Testis (tissue), 3 donors: ENCODE results near the gene SCO2. TPM values are rescaled to one million over a fixed set of nuclear protein-coding genes. Genes with fewer than 3 reads are reported as not detected.
A peak's percentile ranks its signal among the peaks of the same experiment; 100 is the strongest.

Source experiments
- DNase-seq: peaks from one replicate; pipeline ENCODE4 v3.0.0-alpha.2; 2019
- H3K27ac ChIP-seq, 2 donors: fragments of 200-600 bp; sonication (generic); one replicate each; pipeline ENCODE4 v1.5.1; 2019
- H3K27me3 ChIP-seq: fragments of 200-600 bp; sonication (generic); one replicate; pipeline ENCODE4 v1.5.1; 2019
- H3K36me3 ChIP-seq: fragments of 200-600 bp; sonication (generic); one replicate; pipeline ENCODE4 v1.5.1; 2017; ENCODE audit warnings: low read depth; ENCODE audit errors: missing control alignments
- H3K4me1 ChIP-seq: fragments of 200-600 bp; sonication (generic); one replicate; pipeline ENCODE4 v1.5.1; 2019
- H3K4me3 ChIP-seq, 2 donors: fragments of 200-600 bp; sonication (generic); one replicate each; pipeline ENCODE4 v1.5.1; 2017 to 2019
- H3K9me3 ChIP-seq: fragments of 200-600 bp; sonication (generic); one replicate; pipeline ENCODE4 v1.5.1; 2017
- POLR2A ChIP-seq: fragments of 450-650 bp; IDR thresholded peaks from one replicate; pipeline ENCODE4 v1.6.1; 2017; ENCODE audit warnings: antibody characterized with exemption, mild to moderate bottlenecking, moderate library complexity
- WGBS, 2 donors: methylation state at CpG; one replicate each; pipeline ENCODE4 v1.1.5; 2018; 5-methylcytosine and 5-hydroxymethylcytosine counted together
- intact Hi-C: fragments of 100-400 bp; cut with DNase I; formaldehyde crosslinking; loops from one replicate; pipeline ENCODE4 v1.15.1; 2023; ENCODE audit warnings: low total_unique reads
- polyA plus RNA-seq: library from polyadenylated mRNA; stranded (reverse); fragments of 350-450 nt; fragmentation: Illumina TruSeq; extraction: RNeasy Lipid Tissue Mini Kit (QIAGEN cat#74804); gene quantifications from one replicate; pipeline ENCODE4 v1.2.3, GENCODE V29; 2014; ENCODE audit warnings: low read depth, low replicate concordance; ENCODE audit not compliant: insufficient read depth
- total RNA-seq, 2 donors: library from RNA; depleted of rRNA; stranded (reverse); fragments of >200 nt; gene quantifications; one replicate each; pipeline ENCODE4 v1.2.3, GENCODE V29; 2016
- TF ChIP-seq, protein P1 (sequence below), 3 experiments: fragments of 450-650 bp in 2 of 3; fragments of 200-600 bp in 1 of 3; sonication (generic) in 1 of 3; IDR thresholded peaks; one replicate each; pipeline ENCODE4 v1.5.1; 2016 to 2019; ENCODE audit warnings: antibody characterized with exemption in 3 of 3, mild to moderate bottlenecking in 2 of 3, moderate library complexity in 1 of 3

SCO2 gene
- total and polyA plus RNA-seq, 3 donors from 2014 or later = 1.8 to 4.8 (median 4.1) TPM

DNA sequence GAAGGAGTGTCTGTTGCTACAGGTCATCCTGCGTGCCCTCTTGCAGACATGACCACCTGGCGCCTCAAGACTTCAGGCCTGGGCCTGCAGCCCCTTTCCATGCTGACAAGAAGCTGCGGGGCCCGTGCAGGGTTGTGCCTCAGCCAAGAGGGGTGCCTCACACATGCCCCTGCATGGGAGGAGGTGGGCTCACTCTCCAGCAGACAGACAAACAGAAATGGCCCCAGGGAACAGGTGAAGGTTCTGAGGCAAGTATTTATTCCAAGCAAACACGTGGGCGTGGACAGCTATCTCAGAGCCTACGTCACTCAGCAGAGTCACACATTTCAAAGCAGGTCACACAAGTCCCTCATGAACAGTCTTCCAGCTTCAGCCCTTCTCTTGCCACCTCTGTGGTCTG is 43.2 kb upstream of the SCO2 start:
- no peaks in the 10 kb centered on the region for H3K9me3 ChIP-seq
- WGBS, 2 donors = 78 to 90% methylated on average over 6 to 7 of the region's 7 CpGs
- peaks cover 5% of the 10 kb centered on the region for H3K4me1 ChIP-seq
- H3K4me3 ChIP-seq = no peak overlapping the region
- intact Hi-C loops = no loop called here
- no peak for DNase-seq
- no peaks in the 10 kb centered on the region for H3K36me3 ChIP-seq
- no peak for TF ChIP-seq POLR2A
- TF ChIP-seq, protein P1, sequence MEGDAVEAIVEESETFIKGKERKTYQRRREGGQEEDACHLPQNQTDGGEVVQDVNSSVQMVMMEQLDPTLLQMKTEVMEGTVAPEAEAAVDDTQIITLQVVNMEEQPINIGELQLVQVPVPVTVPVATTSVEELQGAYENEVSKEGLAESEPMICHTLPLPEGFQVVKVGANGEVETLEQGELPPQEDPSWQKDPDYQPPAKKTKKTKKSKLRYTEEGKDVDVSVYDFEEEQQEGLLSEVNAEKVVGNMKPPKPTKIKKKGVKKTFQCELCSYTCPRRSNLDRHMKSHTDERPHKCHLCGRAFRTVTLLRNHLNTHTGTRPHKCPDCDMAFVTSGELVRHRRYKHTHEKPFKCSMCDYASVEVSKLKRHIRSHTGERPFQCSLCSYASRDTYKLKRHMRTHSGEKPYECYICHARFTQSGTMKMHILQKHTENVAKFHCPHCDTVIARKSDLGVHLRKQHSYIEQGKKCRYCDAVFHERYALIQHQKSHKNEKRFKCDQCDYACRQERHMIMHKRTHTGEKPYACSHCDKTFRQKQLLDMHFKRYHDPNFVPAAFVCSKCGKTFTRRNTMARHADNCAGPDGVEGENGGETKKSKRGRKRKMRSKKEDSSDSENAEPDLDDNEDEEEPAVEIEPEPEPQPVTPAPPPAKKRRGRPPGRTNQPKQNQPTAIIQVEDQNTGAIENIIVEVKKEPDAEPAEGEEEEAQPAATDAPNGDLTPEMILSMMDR (IDR thresholded peaks at IDR 0.05) = no peak
- no peaks in the 10 kb centered on the region for H3K27me3 ChIP-seq
- no peak overlapping the region for H3K27ac ChIP-seq

DNA sequence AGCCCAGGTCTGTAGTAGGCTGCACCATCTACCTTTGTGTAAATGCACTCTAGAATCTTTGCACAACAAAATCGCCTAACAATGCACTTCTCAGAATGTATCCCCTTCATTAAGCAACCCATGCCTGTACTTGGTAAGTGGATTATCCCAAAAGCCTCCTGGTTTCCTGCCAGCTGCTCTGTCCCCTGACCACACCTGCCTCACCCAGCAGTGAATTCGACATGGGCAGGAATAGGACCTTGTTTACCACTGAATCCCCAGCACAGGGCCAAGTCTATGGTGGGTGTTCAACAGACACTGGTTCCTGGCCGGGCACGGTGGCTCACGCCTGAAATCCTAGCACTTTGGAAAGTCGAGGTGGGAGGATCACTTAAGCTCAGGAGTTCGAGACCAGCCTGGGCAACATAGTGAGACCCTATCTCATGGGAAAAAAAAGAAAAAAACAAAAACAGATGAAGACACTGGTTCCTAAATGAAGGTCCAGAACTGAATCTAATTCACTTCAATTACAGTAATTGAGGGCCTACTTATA is 42.4 kb upstream of the SCO2 start:
- 84 to 92% methylated on average over 7 of the region's 7 CpGs for WGBS, 2 donors
- H3K36me3 ChIP-seq = no peaks in the 10 kb centered on the region
- no peaks in the 10 kb centered on the region for H3K9me3 ChIP-seq
- no peak for TF ChIP-seq POLR2A
- TF ChIP-seq, protein P1 (IDR thresholded peaks at IDR 0.05) = no peak
- H3K27ac ChIP-seq = no peak overlapping the region
- H3K4me1 ChIP-seq = peaks cover 9% of the 10 kb centered on the region
- no peaks in the 10 kb centered on the region for H3K27me3 ChIP-seq
- intact Hi-C loops = no loop called here
- no peak overlapping the region for H3K4me3 ChIP-seq
- no peak for DNase-seq

DNA sequence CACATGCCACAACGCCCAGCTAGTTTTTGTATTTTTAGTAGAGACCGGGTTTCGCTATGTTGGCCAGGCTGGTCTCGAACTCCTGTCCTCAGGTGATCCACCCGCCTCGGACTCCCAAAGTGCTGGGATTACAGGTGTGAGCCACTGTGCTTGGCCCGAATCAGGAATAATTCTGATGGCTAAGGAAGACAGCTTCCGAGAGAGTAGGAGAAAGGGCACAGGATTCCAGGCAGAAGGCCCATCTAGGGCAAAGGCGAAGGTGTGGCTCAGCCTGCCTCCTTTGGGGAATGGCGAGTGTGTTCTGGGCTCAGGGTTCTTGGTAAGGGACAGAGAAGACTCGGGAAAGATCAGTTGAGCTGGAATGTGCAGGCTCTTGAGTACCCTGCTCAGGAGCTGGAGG is 38.9 kb upstream of the SCO2 start:
- no peak for DNase-seq
- Histone ChIP-seq H3K27me3 (no peaks in the 10 kb centered on the region), H3K4me3 (no peak overlapping the region), H3K36me3 (no peaks in the 10 kb centered on the region), H3K9me3 (no peaks in the 10 kb centered on the region), H3K27ac (no peak overlapping the region), H3K4me1 (peaks cover 9% of the 10 kb centered on the region)
- WGBS, 2 donors = 92% methylated on average over 11 of the region's 11 CpGs
- no peak for TF ChIP-seq POLR2A
- TF ChIP-seq, protein P1 (IDR thresholded peaks at IDR 0.05) = no peak
- intact Hi-C loops = no loop called here

- Histone ChIP-seq H3K27ac (peak overlapping the region in 1 of 2 donors; percentile 15), H3K4me1 (peaks cover 9% of the 10 kb centered on the region), H3K9me3 (no peaks in the 10 kb centered on the region), H3K36me3 (no peaks in the 10 kb centered on the region), H3K4me3 (peak overlapping the region; percentile 49 to 65), H3K27me3 (no peaks in the 10 kb centered on the region)
- 15 to 19% methylated on average over 17 of the region's 17 CpGs for WGBS, 2 donors
- no peak for DNase-seq
- TF ChIP-seq, protein P1 (IDR thresholded peaks at IDR 0.05) = no peak
- no peak for TF ChIP-seq POLR2A
- intact Hi-C loops = no loop called here
Observed at GRCh38 chr22:50563413-50564160, 38.2 kb upstream of the SCO2 start.
